Measurements from ENCODE around the gene CECR2. TPM values are rescaled to one million over a fixed set of nuclear protein-coding genes. Genes with fewer than 3 reads are reported as not detected.

CECR2 gene
- polyA plus RNA-seq, 2 donors, result 0.09 to 0.33 TPM

DNA sequence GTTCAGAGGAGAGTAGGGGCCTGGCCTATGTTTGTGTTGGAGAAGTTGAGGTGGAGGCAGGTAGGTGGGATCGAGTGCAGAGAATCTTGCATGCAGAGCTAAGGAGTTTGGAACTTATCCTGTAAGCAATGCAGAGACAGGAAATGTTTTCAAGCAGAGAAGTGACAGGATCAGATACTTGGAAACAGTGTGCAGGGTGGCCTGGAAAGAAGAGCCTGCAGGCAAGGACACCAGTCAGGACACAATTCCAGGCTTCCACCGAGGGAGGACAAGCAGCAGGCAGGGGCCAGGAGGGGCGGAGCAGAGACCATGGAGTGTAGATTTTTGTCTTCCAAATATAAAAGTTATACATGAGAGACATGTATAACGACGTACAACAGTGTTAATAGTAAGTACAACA lies 26.9 kb upstream of the CECR2 start:
- Histone ChIP-seq H3K36me3 (ENCODE audit: control insufficient read depth in 2 of 2, insufficient read depth in 2 of 2, low read length in 1 of 2) (no peaks in the 10 kb centered on the region), H3K4me1 (ENCODE audit: control insufficient read depth in 2 of 2, insufficient read depth in 2 of 2, low read length in 1 of 2) (no peaks in the 10 kb centered on the region), H3K27ac (ENCODE audit: low read depth in 2 of 2, low read length in 1 of 2) (no peak overlapping the region), H3K4me3 (ENCODE audit: low read depth in 1 of 2, low read length in 2 of 2) (no peak overlapping the region), H3K27me3 (ENCODE audit: control insufficient read depth in 1 of 2, insufficient read depth in 2 of 2, low read length in 2 of 2) (no peaks in the 10 kb centered on the region), H3K9me3 (ENCODE audit: control insufficient read depth in 2 of 2, insufficient read depth in 1 of 2, low read depth in 1 of 2, low read length in 1 of 2) (no peaks in the 10 kb centered on the region)
- 65 to 67% methylated on average over 5 of the region's 5 CpGs for WGBS, 2 donors

- Histone ChIP-seq H3K27me3 (ENCODE audit: control insufficient read depth in 1 of 2, insufficient read depth in 2 of 2, low read length in 2 of 2) (no peaks in the 10 kb centered on the region), H3K4me3 (ENCODE audit: low read depth in 1 of 2, low read length in 2 of 2) (no peak overlapping the region), H3K9me3 (ENCODE audit: control insufficient read depth in 2 of 2, insufficient read depth in 1 of 2, low read depth in 1 of 2, low read length in 1 of 2) (no peaks in the 10 kb centered on the region), H3K4me1 (ENCODE audit: control insufficient read depth in 2 of 2, insufficient read depth in 2 of 2, low read length in 1 of 2) (no peaks in the 10 kb centered on the region), H3K27ac (ENCODE audit: low read depth in 2 of 2, low read length in 1 of 2) (no peak overlapping the region), H3K36me3 (ENCODE audit: control insufficient read depth in 2 of 2, insufficient read depth in 2 of 2, low read length in 1 of 2) (no peaks in the 10 kb centered on the region)
- WGBS, 2 donors, result 91 to 97% methylated on average over 2 of the region's 2 CpGs
These were observed 25.5 kb upstream of the CECR2 start for GRCh38 chr22:17343766-17344165.

DNA sequence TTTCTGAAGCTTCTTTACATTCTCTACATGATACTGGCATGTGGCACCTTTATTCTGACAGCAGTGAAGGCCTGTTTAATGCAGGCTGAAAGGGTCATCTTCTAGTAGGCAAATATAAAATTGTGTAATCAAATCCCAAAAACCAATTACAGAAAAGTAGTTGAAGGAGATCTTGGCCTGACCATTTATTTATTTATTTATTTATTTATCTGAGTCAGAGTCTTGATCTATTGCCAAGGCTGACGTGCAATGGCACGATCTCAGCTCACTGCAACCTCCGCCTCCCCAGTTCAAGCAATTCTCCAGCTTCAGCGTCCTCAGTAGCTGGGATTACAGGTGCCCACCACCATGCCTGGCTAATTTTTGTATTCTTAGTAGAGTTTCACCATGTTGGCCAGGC lies 22.7 kb upstream of the CECR2 start:
- no peaks in the 10 kb centered on the region for H3K36me3 ChIP-seq (ENCODE audit: control insufficient read depth in 2 of 2, insufficient read depth in 2 of 2, low read length in 1 of 2)
- H3K27ac ChIP-seq (ENCODE audit: low read depth in 2 of 2, low read length in 1 of 2), result no peak overlapping the region
- H3K9me3 ChIP-seq (ENCODE audit: control insufficient read depth in 2 of 2, insufficient read depth in 1 of 2, low read depth in 1 of 2, low read length in 1 of 2), result no peaks in the 10 kb centered on the region
- no peak overlapping the region for H3K4me3 ChIP-seq (ENCODE audit: low read depth in 1 of 2, low read length in 2 of 2)
- 48 to 51% methylated on average over 4 of the region's 4 CpGs for WGBS, 2 donors
- no peaks in the 10 kb centered on the region for H3K4me1 ChIP-seq (ENCODE audit: control insufficient read depth in 2 of 2, insufficient read depth in 2 of 2, low read length in 1 of 2)
- no peaks in the 10 kb centered on the region for H3K27me3 ChIP-seq (ENCODE audit: control insufficient read depth in 1 of 2, insufficient read depth in 2 of 2, low read length in 2 of 2)

DNA sequence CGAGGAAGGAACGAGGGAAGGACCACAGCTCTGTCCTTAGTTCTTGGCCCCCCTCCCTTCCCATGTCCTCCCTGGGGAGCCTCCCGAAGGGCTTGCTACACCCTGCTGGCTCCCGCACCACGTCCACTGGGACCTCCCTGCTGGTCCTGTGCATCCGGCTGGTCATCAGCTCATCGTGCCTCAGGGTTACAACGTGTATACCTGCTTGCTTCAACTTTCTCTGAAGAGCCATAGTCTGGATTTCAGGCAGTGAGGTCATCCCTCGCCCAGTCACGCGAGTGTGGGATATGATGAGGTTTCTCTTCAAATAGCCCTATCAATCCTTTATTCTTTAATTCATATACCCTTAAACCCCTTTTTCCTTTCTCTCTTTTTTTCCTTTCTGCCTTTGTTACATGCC lies 21.5 kb upstream of the CECR2 start:
- 88 to 89% methylated on average over 11 of the region's 11 CpGs for WGBS, 2 donors
- no peaks in the 10 kb centered on the region for H3K27me3 ChIP-seq (ENCODE audit: control insufficient read depth in 1 of 2, insufficient read depth in 2 of 2, low read length in 2 of 2)

GRCh38 chr22:17348464-17349103 lies 20.7 kb upstream of the CECR2 start:
- Histone ChIP-seq H3K27me3 (ENCODE audit: control insufficient read depth in 1 of 2, insufficient read depth in 2 of 2, low read length in 2 of 2) (no peaks in the 10 kb centered on the region), H3K4me3 (ENCODE audit: low read depth in 1 of 2, low read length in 2 of 2) (no peak overlapping the region), H3K36me3 (ENCODE audit: control insufficient read depth in 2 of 2, insufficient read depth in 2 of 2, low read length in 1 of 2) (no peaks in the 10 kb centered on the region), H3K4me1 (ENCODE audit: control insufficient read depth in 2 of 2, insufficient read depth in 2 of 2, low read length in 1 of 2) (no peaks in the 10 kb centered on the region), H3K27ac (ENCODE audit: low read depth in 2 of 2, low read length in 1 of 2) (no peak overlapping the region), H3K9me3 (ENCODE audit: control insufficient read depth in 2 of 2, insufficient read depth in 1 of 2, low read depth in 1 of 2, low read length in 1 of 2) (no peaks in the 10 kb centered on the region)
- 75 to 78% methylated on average over 14 of the region's 14 CpGs for WGBS, 2 donors

More for the DNA sequence above, 21.5 kb upstream of the CECR2 start:
- Histone ChIP-seq H3K4me1 (ENCODE audit: control insufficient read depth in 2 of 2, insufficient read depth in 2 of 2, low read length in 1 of 2) (no peaks in the 10 kb centered on the region), H3K36me3 (ENCODE audit: control insufficient read depth in 2 of 2, insufficient read depth in 2 of 2, low read length in 1 of 2) (no peaks in the 10 kb centered on the region), H3K27ac (ENCODE audit: low read depth in 2 of 2, low read length in 1 of 2) (no peak overlapping the region), H3K9me3 (ENCODE audit: control insufficient read depth in 2 of 2, insufficient read depth in 1 of 2, low read depth in 1 of 2, low read length in 1 of 2) (no peaks in the 10 kb centered on the region), H3K4me3 (ENCODE audit: low read depth in 1 of 2, low read length in 2 of 2) (no peak overlapping the region)

GRCh38 chr22:17349172-17349571 lies 20.1 kb upstream of the CECR2 start:
- WGBS, 2 donors, result 79 to 81% methylated on average over 10 of the region's 10 CpGs
- no peaks in the 10 kb centered on the region for H3K4me1 ChIP-seq (ENCODE audit: control insufficient read depth in 2 of 2, insufficient read depth in 2 of 2, low read length in 1 of 2)

DNA sequence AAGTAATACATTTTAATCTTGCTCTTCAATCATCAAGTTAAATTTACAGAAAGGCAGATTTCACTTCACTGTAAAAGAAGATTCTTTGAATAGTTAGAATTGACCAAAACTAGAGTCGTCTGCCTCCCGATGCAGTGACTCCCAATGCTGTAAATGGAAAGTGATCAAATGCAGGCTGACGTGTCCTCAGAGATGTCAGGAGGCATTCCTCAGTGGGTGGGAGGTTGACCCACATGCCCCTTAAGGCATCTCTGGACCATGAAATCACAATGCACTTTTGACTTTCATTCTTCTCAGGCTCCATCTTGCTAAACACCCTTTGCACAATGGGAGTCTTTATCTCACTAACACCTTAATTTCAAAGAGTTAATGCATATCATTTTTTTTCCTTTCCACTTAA lies 19.0 kb upstream of the CECR2 start:
- Histone ChIP-seq H3K4me3 (ENCODE audit: low read depth in 1 of 2, low read length in 2 of 2) (no peak overlapping the region), H3K36me3 (ENCODE audit: control insufficient read depth in 2 of 2, insufficient read depth in 2 of 2, low read length in 1 of 2) (no peaks in the 10 kb centered on the region), H3K27ac (ENCODE audit: low read depth in 2 of 2, low read length in 1 of 2) (no peak overlapping the region), H3K9me3 (ENCODE audit: control insufficient read depth in 2 of 2, insufficient read depth in 1 of 2, low read depth in 1 of 2, low read length in 1 of 2) (no peaks in the 10 kb centered on the region), H3K27me3 (ENCODE audit: control insufficient read depth in 1 of 2, insufficient read depth in 2 of 2, low read length in 2 of 2) (no peaks in the 10 kb centered on the region), H3K4me1 (ENCODE audit: control insufficient read depth in 2 of 2, insufficient read depth in 2 of 2, low read length in 1 of 2) (no peaks in the 10 kb centered on the region)
- 64 to 73% methylated on average over 3 of the region's 3 CpGs for WGBS, 2 donors

More at GRCh38 chr22:17349172-17349571, 20.1 kb upstream of the CECR2 start:
- Histone ChIP-seq H3K27me3 (ENCODE audit: control insufficient read depth in 1 of 2, insufficient read depth in 2 of 2, low read length in 2 of 2) (no peaks in the 10 kb centered on the region), H3K9me3 (ENCODE audit: control insufficient read depth in 2 of 2, insufficient read depth in 1 of 2, low read depth in 1 of 2, low read length in 1 of 2) (no peaks in the 10 kb centered on the region), H3K36me3 (ENCODE audit: control insufficient read depth in 2 of 2, insufficient read depth in 2 of 2, low read length in 1 of 2) (no peaks in the 10 kb centered on the region), H3K4me3 (ENCODE audit: low read depth in 1 of 2, low read length in 2 of 2) (no peak overlapping the region), H3K27ac (ENCODE audit: low read depth in 2 of 2, low read length in 1 of 2) (no peak overlapping the region)

- H3K4me3 ChIP-seq (ENCODE audit: low read depth in 1 of 2, low read length in 2 of 2), result no peak overlapping the region
- H3K27ac ChIP-seq (ENCODE audit: low read depth in 2 of 2, low read length in 1 of 2), result no peak overlapping the region
- no peaks in the 10 kb centered on the region for H3K9me3 ChIP-seq (ENCODE audit: control insufficient read depth in 2 of 2, insufficient read depth in 1 of 2, low read depth in 1 of 2, low read length in 1 of 2)
- H3K4me1 ChIP-seq (ENCODE audit: control insufficient read depth in 2 of 2, insufficient read depth in 2 of 2, low read length in 1 of 2), result no peaks in the 10 kb centered on the region
- no peaks in the 10 kb centered on the region for H3K27me3 ChIP-seq (ENCODE audit: control insufficient read depth in 1 of 2, insufficient read depth in 2 of 2, low read length in 2 of 2)
- WGBS, 2 donors, result 84 to 86% methylated on average over 4 of the region's 4 CpGs
- no peaks in the 10 kb centered on the region for H3K36me3 ChIP-seq (ENCODE audit: control insufficient read depth in 2 of 2, insufficient read depth in 2 of 2, low read length in 1 of 2)
These were observed 16.5 kb upstream of the CECR2 start for GRCh38 chr22:17352798-17353197.

GRCh38 chr22:17357688-17358087 lies 11.6 kb upstream of the CECR2 start:
- no peak overlapping the region for H3K27ac ChIP-seq (ENCODE audit: low read depth in 2 of 2, low read length in 1 of 2)
- WGBS, 2 donors, result 82 to 88% methylated on average over 2 of the region's 2 CpGs
- H3K27me3 ChIP-seq (ENCODE audit: control insufficient read depth in 1 of 2, insufficient read depth in 2 of 2, low read length in 2 of 2), result no peaks in the 10 kb centered on the region
- H3K9me3 ChIP-seq (ENCODE audit: control insufficient read depth in 2 of 2, insufficient read depth in 1 of 2, low read depth in 1 of 2, low read length in 1 of 2), result no peaks in the 10 kb centered on the region
- H3K36me3 ChIP-seq (ENCODE audit: control insufficient read depth in 2 of 2, insufficient read depth in 2 of 2, low read length in 1 of 2), result no peaks in the 10 kb centered on the region
- H3K4me3 ChIP-seq (ENCODE audit: low read depth in 1 of 2, low read length in 2 of 2), result no peak overlapping the region
- H3K4me1 ChIP-seq (ENCODE audit: control insufficient read depth in 2 of 2, insufficient read depth in 2 of 2, low read length in 1 of 2), result no peaks in the 10 kb centered on the region

DNA sequence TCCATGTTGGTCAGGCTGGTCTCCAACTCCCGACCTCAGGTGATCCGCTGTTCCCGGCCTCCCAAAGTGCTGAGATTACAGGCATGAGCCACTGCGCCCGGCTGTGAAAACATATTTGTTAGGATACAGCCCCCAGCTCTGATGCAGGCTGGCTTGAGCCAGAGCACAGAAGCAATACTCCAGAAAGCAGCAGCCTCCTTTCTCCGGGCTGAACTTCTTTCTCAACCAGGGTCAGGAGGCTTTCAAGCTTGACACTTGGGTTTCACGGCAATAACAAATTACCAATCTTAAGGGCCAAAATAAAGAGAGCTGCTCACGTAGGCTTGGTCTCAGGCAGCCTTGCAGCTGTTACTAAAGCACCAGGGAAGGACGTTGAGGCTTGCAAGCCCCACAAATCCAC lies 10.8 kb upstream of the CECR2 start:
- WGBS, 2 donors, result 55 to 57% methylated on average over 9 of the region's 9 CpGs
- Histone ChIP-seq H3K36me3 (ENCODE audit: control insufficient read depth in 2 of 2, insufficient read depth in 2 of 2, low read length in 1 of 2) (no peaks in the 10 kb centered on the region), H3K4me1 (ENCODE audit: control insufficient read depth in 2 of 2, insufficient read depth in 2 of 2, low read length in 1 of 2) (no peaks in the 10 kb centered on the region), H3K9me3 (ENCODE audit: control insufficient read depth in 2 of 2, insufficient read depth in 1 of 2, low read depth in 1 of 2, low read length in 1 of 2) (no peaks in the 10 kb centered on the region), H3K27me3 (ENCODE audit: control insufficient read depth in 1 of 2, insufficient read depth in 2 of 2, low read length in 2 of 2) (no peaks in the 10 kb centered on the region), H3K4me3 (ENCODE audit: low read depth in 1 of 2, low read length in 2 of 2) (no peak overlapping the region), H3K27ac (ENCODE audit: low read depth in 2 of 2, low read length in 1 of 2) (no peak overlapping the region)
